GM21723 (cell line): Measurements from ENCODE around the gene TMEM98.
"Not testable (repeated sequence)": the region's sequence is repeated elsewhere in the genome, so short reads cannot be mapped to it uniquely, and the experiment has no call there.

ENCODE experiments used
- ATAC-seq: cut with Tn5 transposase; IDR thresholded peaks from one replicate; pipeline ENCODE4 v1.9.1; 2021; ENCODE audit warnings: mild to moderate bottlenecking, moderate library complexity; ENCODE audit not compliant: unreplicated experiment

Gene TMEM98

GRCh38 chr17:32976605-32977004, 48.7 kb downstream of the TMEM98 start:
- no peak for ATAC-seq

- no peak for ATAC-seq
Observed at GRCh38 chr17:32980230-32980629, 52.3 kb downstream of the TMEM98 start.

- ATAC-seq = not testable (repeated sequence)
Observed at GRCh38 chr17:32981611-32982010, 53.7 kb downstream of the TMEM98 start.

- ATAC-seq = no peak
Observed at GRCh38 chr17:32985050-32985756, 57.2 kb downstream of the TMEM98 start.

GRCh38 chr17:32987453-32987805, 59.5 kb downstream of the TMEM98 start:
- not testable (repeated sequence) for ATAC-seq

GRCh38 chr17:32987868-32988267, 59.9 kb downstream of the TMEM98 start:
- not testable (repeated sequence) for ATAC-seq

- ATAC-seq = no peak
Observed at GRCh38 chr17:32988481-32989101, 60.6 kb downstream of the TMEM98 start.

DNA sequence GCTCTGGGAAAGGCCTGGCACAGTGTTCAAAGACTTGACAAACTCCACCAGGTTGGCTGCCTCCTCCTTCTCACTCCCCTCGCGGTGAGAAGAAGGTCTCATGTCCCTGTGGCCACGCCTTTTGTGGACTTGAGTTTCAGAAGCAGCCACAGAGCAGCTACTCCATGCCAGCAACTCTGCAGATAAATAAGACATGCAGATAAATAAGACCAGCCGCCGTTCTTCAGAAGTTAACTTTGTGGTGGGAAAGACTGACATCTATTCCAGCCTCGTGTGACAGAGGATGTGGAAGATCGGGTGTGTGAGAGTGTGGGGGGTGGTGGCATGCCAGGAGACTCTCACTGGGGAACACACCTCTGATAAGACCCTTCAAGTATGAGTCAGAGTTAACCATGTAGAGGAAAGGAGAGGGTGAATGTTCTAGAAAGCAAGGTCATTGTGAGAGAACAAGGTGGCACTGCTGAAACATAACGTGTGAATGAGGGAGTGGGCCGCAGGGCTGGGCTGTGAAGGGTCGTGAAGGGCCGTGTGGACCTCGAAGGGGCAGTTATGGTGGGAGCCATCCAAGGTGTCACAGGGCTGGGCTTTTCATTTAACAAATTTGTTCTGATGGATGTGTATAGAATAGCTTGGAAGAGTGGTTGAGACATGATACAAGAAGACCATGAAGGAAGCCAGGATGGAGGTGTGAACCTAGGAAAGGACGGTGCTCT, 64.5 kb downstream of the TMEM98 start:
- ATAC-seq = no peak

DNA sequence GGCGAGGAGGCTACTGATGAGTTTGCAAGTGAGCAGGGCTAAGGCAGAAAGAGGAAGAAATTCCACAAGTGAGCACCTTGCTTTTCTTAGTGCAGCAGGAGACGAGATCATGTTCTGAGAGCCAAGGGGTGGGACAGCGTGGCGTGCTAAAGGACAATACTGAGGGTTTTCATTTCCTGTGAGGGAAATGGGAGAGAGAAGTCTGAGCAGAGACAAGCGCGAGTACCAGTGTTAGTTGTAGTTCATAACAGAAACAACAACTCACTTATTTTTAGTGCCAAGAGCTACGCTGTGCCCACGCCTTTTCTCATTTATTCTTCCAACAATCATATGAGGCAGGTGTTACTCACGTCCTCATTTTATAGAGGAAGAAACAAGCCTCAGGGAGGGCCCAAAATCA, 66.0 kb downstream of the TMEM98 start:
- ATAC-seq = no peak
